Neural progenitor cell (in vitro differentiated cells): ENCODE measurements around the gene ARMC3. TPM values are rescaled to one million over a fixed set of nuclear protein-coding genes. Genes with fewer than 3 reads are reported as not detected.

Experiments
- DNase-seq: peaks from one replicate; pipeline ENCODE4 v3.0.0-alpha.2; 2016; ENCODE audit warnings: low spot score
- H2AFZ ChIP-seq: fragments of 200-600 bp; sonication (generic); replicated peaks from 2 replicates; pipeline ENCODE4 v1.6.1; 2016; ENCODE audit warnings: antibody characterized with exemption
- H3F3A ChIP-seq: fragments of 200-600 bp; sonication (generic); 2 replicates; pipeline ENCODE4 v1.6.1; 2016; ENCODE audit warnings: antibody characterized with exemption, low read depth
- H3K27ac ChIP-seq: fragments of 200-600 bp; sonication (generic); 2 replicates; pipeline ENCODE4 v1.5.1; 2016; ENCODE audit warnings: mild to moderate bottlenecking
- H3K27me3 ChIP-seq: fragments of 200-600 bp; sonication (generic); 2 replicates; pipeline ENCODE4 v1.6.1; 2016; ENCODE audit warnings: mild to moderate bottlenecking, moderate library complexity
- H3K36me3 ChIP-seq: fragments of 200-600 bp; sonication (generic); 2 replicates; pipeline ENCODE4 v1.5.1; 2016
- H3K4me1 ChIP-seq: fragments of 200-600 bp; sonication (generic); 2 replicates; pipeline ENCODE4 v1.6.1; 2016; ENCODE audit warnings: mixed run types
- H3K4me2 ChIP-seq: fragments of 200-600 bp; sonication (generic); 2 replicates; pipeline ENCODE4 v1.6.1; 2016
- H3K4me3 ChIP-seq: fragments of 200-600 bp; sonication (generic); 2 replicates; pipeline ENCODE4 v1.5.1; 2016
- H3K79me2 ChIP-seq: fragments of 200-600 bp; sonication (generic); 2 replicates; pipeline ENCODE4 v1.6.1; 2016; ENCODE audit warnings: low read depth
- H3K9ac ChIP-seq: fragments of 200-600 bp; sonication (generic); 2 replicates; pipeline ENCODE4 v1.6.1; 2016
- H3K9me3 ChIP-seq: fragments of 200-600 bp; sonication (generic); 2 replicates; pipeline ENCODE4 v1.5.1; 2016; ENCODE audit warnings: low read depth
- H4K20me1 ChIP-seq: fragments of 200-600 bp; sonication (generic); 2 replicates; pipeline ENCODE4 v1.6.1; 2016; ENCODE audit warnings: low read depth
- H3K27ac Mint-ChIP-seq: 3 replicates; pipeline ENCODE4 v1.8.0; 2021; ENCODE audit warnings: mixed read lengths
- H3K27me3 Mint-ChIP-seq: 2 replicates; pipeline ENCODE4 v1.8.0; 2022; ENCODE audit warnings: low read depth, mild to moderate bottlenecking, inconsistent platforms, moderate library complexity, mixed read lengths; ENCODE audit not compliant: insufficient read depth
- H3K36me3 Mint-ChIP-seq: 3 replicates; pipeline ENCODE4 v1.8.0; 2021; ENCODE audit warnings: mixed read lengths
- H3K4me1 Mint-ChIP-seq: 3 replicates; pipeline ENCODE4 v1.8.0; 2021; ENCODE audit warnings: mixed read lengths
- H3K4me3 Mint-ChIP-seq: 3 replicates; pipeline ENCODE4 v1.8.0; 2021; ENCODE audit warnings: mild to moderate bottlenecking, moderate library complexity, mixed read lengths
- H3K9me3 Mint-ChIP-seq: 3 replicates; pipeline ENCODE4 v1.8.0; 2020; ENCODE audit warnings: mixed read lengths
- EZH2 ChIP-seq: fragments of 200-600 bp; sonication (generic); IDR thresholded peaks from 2 replicates; pipeline ENCODE4 v1.6.1; 2017; ENCODE audit warnings: antibody characterized with exemption, mild to moderate bottlenecking, moderate library complexity
- EZH2phosphoT487 ChIP-seq: fragments of 200-600 bp; sonication (generic); IDR thresholded peaks from 2 replicates; pipeline ENCODE4 v1.6.1; 2017; ENCODE audit warnings: antibody characterized with exemption
- total RNA-seq: library from RNA; depleted of rRNA; stranded (reverse); fragments of >200 nt; gene quantifications from 2 replicates; pipeline ENCODE4 v1.2.3, GENCODE V29; 2015; ENCODE audit warnings: low replicate concordance
- TF ChIP-seq, protein P1 (sequence below): fragments of 200-600 bp; sonication (generic); IDR thresholded peaks from 2 replicates; pipeline ENCODE4 v1.5.1; 2017; ENCODE audit warnings: antibody characterized with exemption, mild to moderate bottlenecking

The ARMC3 gene
- total RNA-seq, 1 donor from 2014 or later = 14.6 TPM

DNA sequence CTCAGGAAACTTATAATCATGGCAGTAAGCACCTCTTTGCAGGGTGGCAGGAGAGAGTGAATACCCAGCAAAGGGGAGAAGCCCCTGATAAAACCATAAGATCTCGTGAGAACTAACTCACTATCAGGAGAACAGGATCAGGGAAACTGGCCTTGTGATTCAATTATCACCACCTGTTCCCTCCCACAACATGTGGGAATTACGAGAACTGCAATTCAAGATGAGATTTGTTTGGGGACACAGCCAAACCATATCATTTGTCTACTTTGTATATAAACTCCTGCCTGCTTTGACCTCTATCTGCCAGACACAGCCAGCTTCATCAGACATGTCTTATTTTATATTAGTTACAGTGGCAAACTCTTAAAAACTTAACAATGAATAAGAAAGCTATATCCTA, 50.4 kb downstream of the ARMC3 start:
- Histone ChIP-seq H2AFZ (no peak overlapping the region), H3K27ac (no peak overlapping the region), H3K9me3 (no peaks in the 10 kb centered on the region), H3K4me1 (no peaks in the 10 kb centered on the region), H3K9ac (no peak overlapping the region), H3K36me3 (no peaks in the 10 kb centered on the region), H3K4me3 (no peak overlapping the region), H3K4me2 (no peak overlapping the region), H4K20me1 (no peaks in the 10 kb centered on the region), H3K27me3 (no peaks in the 10 kb centered on the region), H3K79me2 (no peaks in the 10 kb centered on the region), H3F3A (peaks cover 3% of the 10 kb centered on the region)
- Mint-ChIP-seq H3K4me3 (no peak overlapping the region), H3K9me3 (peaks cover 2% of the 10 kb centered on the region), H3K27ac (no peak overlapping the region), H3K27me3 (peaks cover 2% of the 10 kb centered on the region), H3K4me1 (peaks cover 22% of the 10 kb centered on the region), H3K36me3 (peaks cover 1% of the 10 kb centered on the region)
- DNase-seq = no peak
- TF ChIP-seq EZH2 (no peak), EZH2phosphoT487 (no peak)
- TF ChIP-seq, protein P1, sequence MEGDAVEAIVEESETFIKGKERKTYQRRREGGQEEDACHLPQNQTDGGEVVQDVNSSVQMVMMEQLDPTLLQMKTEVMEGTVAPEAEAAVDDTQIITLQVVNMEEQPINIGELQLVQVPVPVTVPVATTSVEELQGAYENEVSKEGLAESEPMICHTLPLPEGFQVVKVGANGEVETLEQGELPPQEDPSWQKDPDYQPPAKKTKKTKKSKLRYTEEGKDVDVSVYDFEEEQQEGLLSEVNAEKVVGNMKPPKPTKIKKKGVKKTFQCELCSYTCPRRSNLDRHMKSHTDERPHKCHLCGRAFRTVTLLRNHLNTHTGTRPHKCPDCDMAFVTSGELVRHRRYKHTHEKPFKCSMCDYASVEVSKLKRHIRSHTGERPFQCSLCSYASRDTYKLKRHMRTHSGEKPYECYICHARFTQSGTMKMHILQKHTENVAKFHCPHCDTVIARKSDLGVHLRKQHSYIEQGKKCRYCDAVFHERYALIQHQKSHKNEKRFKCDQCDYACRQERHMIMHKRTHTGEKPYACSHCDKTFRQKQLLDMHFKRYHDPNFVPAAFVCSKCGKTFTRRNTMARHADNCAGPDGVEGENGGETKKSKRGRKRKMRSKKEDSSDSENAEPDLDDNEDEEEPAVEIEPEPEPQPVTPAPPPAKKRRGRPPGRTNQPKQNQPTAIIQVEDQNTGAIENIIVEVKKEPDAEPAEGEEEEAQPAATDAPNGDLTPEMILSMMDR = no peak

DNA sequence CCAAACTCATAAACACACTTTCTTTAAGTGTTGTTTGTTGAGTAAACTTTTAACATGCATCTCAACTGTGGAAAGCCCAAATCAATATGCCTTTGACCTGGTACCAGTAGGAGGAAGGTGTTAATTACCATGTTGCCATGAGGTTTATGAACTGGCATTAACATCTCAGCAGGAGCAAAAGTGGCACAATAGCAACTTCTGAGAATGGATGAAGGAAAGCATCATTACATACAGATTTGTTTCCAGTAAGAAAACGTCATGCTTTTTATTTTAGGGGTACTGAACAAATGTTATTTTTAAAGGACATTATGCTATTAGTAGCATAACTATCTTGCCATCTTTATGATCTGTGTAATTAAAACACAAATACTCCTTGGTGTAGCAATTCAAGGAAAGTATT, 51.1 kb downstream of the ARMC3 start:
- Histone ChIP-seq H3F3A (peaks cover 3% of the 10 kb centered on the region), H3K27ac (no peak overlapping the region), H3K9me3 (no peaks in the 10 kb centered on the region), H3K4me3 (no peak overlapping the region), H3K4me2 (no peak overlapping the region), H3K27me3 (no peaks in the 10 kb centered on the region), H2AFZ (no peak overlapping the region), H3K79me2 (no peaks in the 10 kb centered on the region), H4K20me1 (no peaks in the 10 kb centered on the region), H3K36me3 (no peaks in the 10 kb centered on the region), H3K9ac (no peak overlapping the region), H3K4me1 (no peaks in the 10 kb centered on the region)
- peaks cover 25% of the 10 kb centered on the region for H3K4me1 Mint-ChIP-seq
- DNase-seq = no peak
- no peak overlapping the region for H3K27ac Mint-ChIP-seq
- no peak overlapping the region for H3K4me3 Mint-ChIP-seq
- TF ChIP-seq EZH2 = no peak
- no peak for TF ChIP-seq EZH2phosphoT487
- TF ChIP-seq, protein P1 = no peak
- peaks cover 2% of the 10 kb centered on the region for H3K27me3 Mint-ChIP-seq
- H3K36me3 Mint-ChIP-seq = peaks cover 1% of the 10 kb centered on the region
- peaks cover 2% of the 10 kb centered on the region for H3K9me3 Mint-ChIP-seq

DNA sequence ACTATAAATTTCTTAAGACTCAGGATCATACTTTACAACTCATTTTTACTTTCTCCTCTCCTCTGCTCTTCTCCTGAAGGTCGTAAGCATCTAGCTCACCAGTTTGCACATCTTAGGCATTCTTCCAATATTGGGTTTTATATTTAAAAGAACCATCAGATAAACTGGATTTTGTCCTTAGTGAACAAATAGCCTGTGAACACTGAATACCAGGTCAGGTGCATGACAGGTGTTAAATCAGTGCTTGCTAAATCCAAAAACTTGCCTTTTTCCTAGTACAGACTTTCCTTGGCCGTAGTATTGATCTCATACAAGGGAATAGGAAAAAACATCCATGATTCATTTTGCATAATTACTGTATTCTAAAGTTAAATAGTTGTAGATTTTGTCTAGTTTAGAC, 53.0 kb downstream of the ARMC3 start:
- H3F3A ChIP-seq = peaks cover 3% of the 10 kb centered on the region
- Mint-ChIP-seq H3K4me1 (peaks cover 27% of the 10 kb centered on the region), H3K9me3 (no peaks in the 10 kb centered on the region), H3K27me3 (peaks cover 2% of the 10 kb centered on the region), H3K36me3 (no peaks in the 10 kb centered on the region), H3K4me3 (no peak overlapping the region), H3K27ac (no peak overlapping the region)
- TF ChIP-seq EZH2 (no peak), EZH2phosphoT487 (no peak)
- TF ChIP-seq, protein P1 = no peak
- no peaks in the 10 kb centered on the region for H4K20me1 ChIP-seq
- H3K9ac ChIP-seq = no peak overlapping the region
- H3K27ac ChIP-seq = no peak overlapping the region
- H3K79me2 ChIP-seq = no peaks in the 10 kb centered on the region
- H3K4me2 ChIP-seq = no peak overlapping the region
- no peaks in the 10 kb centered on the region for H3K36me3 ChIP-seq
- no peaks in the 10 kb centered on the region for H3K4me1 ChIP-seq
- DNase-seq = no peak
- no peaks in the 10 kb centered on the region for H3K27me3 ChIP-seq
- H3K4me3 ChIP-seq = no peak overlapping the region
- no peak overlapping the region for H2AFZ ChIP-seq
- no peaks in the 10 kb centered on the region for H3K9me3 ChIP-seq
